ENCODE data around the gene DCP1B.

The DCP1B gene

DNA sequence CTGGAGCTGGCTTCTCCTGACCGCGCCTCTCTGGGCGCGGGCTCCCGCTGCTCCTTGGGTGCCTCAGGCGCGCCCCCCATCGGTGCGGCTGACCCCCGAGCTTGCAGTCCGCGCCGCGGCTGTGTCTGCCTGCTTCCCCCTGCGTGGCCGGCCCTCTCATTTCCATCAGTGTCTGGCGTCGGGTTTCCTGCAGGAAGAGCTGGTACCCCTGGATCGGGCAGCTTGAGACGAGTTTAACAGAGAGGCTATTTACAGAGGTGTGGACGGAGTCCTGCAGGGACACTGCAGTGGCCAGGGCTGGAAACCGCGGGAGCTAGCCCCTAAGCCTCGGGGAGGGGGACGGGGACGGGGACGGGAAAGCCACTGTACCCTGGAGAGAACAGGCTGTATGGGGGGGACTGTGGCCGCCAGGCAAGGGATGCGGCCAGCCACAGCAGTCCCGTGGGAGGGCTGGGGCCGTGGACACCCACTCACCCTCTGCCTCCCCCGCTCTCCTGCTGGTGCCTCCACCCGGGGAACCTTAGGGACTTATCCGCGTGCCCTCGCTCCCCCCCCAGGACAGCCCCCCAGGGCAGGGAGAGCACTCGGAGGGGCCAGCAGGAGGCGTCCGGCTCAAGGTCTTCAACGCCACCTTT, 82.1 kb downstream of the DCP1B start:
- no peak for DNase-seq (ENCODE audit: extremely low read depth, low read depth)
- no peak overlapping the region for H3K4me3 ChIP-seq (replicated peaks; ENCODE audit: low read depth, low read length)

GRCh38 chr12:1920971-1921370, 83.3 kb downstream of the DCP1B start:
- TF ChIP-seq CTCF (IDR thresholded peaks at IDR 0.05; ENCODE audit: low read depth, low read length, missing control alignments): no peak
- DNase-seq (ENCODE audit: extremely low read depth, low read depth): no peak
- no peak overlapping the region for H3K4me3 ChIP-seq (replicated peaks; ENCODE audit: low read depth, low read length)

More for the DNA sequence above, 82.1 kb downstream of the DCP1B start:
- TF ChIP-seq CTCF (IDR thresholded peaks at IDR 0.05; ENCODE audit: low read depth, low read length, missing control alignments): no peak

- TF ChIP-seq CTCF (IDR thresholded peaks at IDR 0.05; ENCODE audit: low read depth, low read length, missing control alignments): no peak
- no peak for DNase-seq (ENCODE audit: extremely low read depth, low read depth)
- no peak overlapping the region for H3K4me3 ChIP-seq (replicated peaks; ENCODE audit: low read depth, low read length)
Measured at GRCh38 chr12:1920436-1920835, 83.8 kb downstream of the DCP1B start.

- DNase-seq (ENCODE audit: extremely low read depth, low read depth): no peak
- TF ChIP-seq CTCF (IDR thresholded peaks at IDR 0.05; ENCODE audit: low read depth, low read length, missing control alignments): no peak
- H3K4me3 ChIP-seq (replicated peaks; ENCODE audit: low read depth, low read length): no peak overlapping the region
Measured at GRCh38 chr12:1919763-1920162, 84.5 kb downstream of the DCP1B start.

GRCh38 chr12:1919284-1919683, 85.0 kb downstream of the DCP1B start:
- no peak overlapping the region for H3K4me3 ChIP-seq (replicated peaks; ENCODE audit: low read depth, low read length)
- no peak for DNase-seq (ENCODE audit: extremely low read depth, low read depth)
- no peak for TF ChIP-seq CTCF (IDR thresholded peaks at IDR 0.05; ENCODE audit: low read depth, low read length, missing control alignments)

GRCh38 chr12:1918884-1919236, 85.4 kb downstream of the DCP1B start:
- no peak for DNase-seq (ENCODE audit: extremely low read depth, low read depth)
- no peak for TF ChIP-seq CTCF (IDR thresholded peaks at IDR 0.05; ENCODE audit: low read depth, low read length, missing control alignments)
- no peak overlapping the region for H3K4me3 ChIP-seq (replicated peaks; ENCODE audit: low read depth, low read length)

Measured in HFF-Myc (cell line).